Mucosa of stomach (tissue), 1 donor: Measurements from ENCODE around the gene LCT.

Source experiments
- H3K27me3 ChIP-seq: one replicate; pipeline ENCODE4 v1.7.0; 2013; ENCODE audit warnings: mild to moderate bottlenecking, low read length; ENCODE audit not compliant: control insufficient read depth, insufficient read depth
- H3K36me3 ChIP-seq: one replicate; pipeline ENCODE4 v1.7.0; 2013; ENCODE audit warnings: low read length; ENCODE audit not compliant: control insufficient read depth, insufficient read depth
- H3K4me1 ChIP-seq: one replicate; pipeline ENCODE4 v1.7.0; 2013; ENCODE audit warnings: mild to moderate bottlenecking, low read length; ENCODE audit not compliant: control insufficient read depth, insufficient read depth
- H3K4me3 ChIP-seq: one replicate; pipeline ENCODE4 v1.7.0; 2013; ENCODE audit warnings: low read length
- H3K9ac ChIP-seq: one replicate; pipeline ENCODE4 v1.7.0; 2013; ENCODE audit warnings: mild to moderate bottlenecking, low read length, moderate library complexity
- H3K9me3 ChIP-seq: one replicate; pipeline ENCODE4 v1.7.0; 2013; ENCODE audit warnings: mild to moderate bottlenecking, low read length, moderate library complexity; ENCODE audit not compliant: control insufficient read depth
- donor health status: Pancreatic carcinoma.

Gene LCT

GRCh38 chr2:135755573-135755972 is 81.4 kb downstream of the LCT start:
- Histone ChIP-seq H3K4me3 (no peak overlapping the region), H3K9me3 (no peaks in the 10 kb centered on the region), H3K9ac (no peak overlapping the region), H3K4me1 (no peaks in the 10 kb centered on the region), H3K27me3 (no peaks in the 10 kb centered on the region), H3K36me3 (peaks cover 8% of the 10 kb centered on the region)

- no peaks in the 10 kb centered on the region for H3K27me3 ChIP-seq
- no peaks in the 10 kb centered on the region for H3K4me1 ChIP-seq
- H3K9me3 ChIP-seq: no peaks in the 10 kb centered on the region
- H3K9ac ChIP-seq: no peak overlapping the region
- no peaks in the 10 kb centered on the region for H3K36me3 ChIP-seq
- H3K4me3 ChIP-seq: no peak overlapping the region
Observed at GRCh38 chr2:135745545-135745944, 91.4 kb downstream of the LCT start.

GRCh38 chr2:135744760-135745314 is 92.1 kb downstream of the LCT start:
- Histone ChIP-seq H3K9ac (no peak overlapping the region), H3K36me3 (no peaks in the 10 kb centered on the region), H3K27me3 (no peaks in the 10 kb centered on the region), H3K4me1 (no peaks in the 10 kb centered on the region), H3K4me3 (no peak overlapping the region), H3K9me3 (no peaks in the 10 kb centered on the region)

- Histone ChIP-seq H3K27me3 (no peaks in the 10 kb centered on the region), H3K9me3 (no peaks in the 10 kb centered on the region), H3K9ac (no peak overlapping the region), H3K4me1 (no peaks in the 10 kb centered on the region), H3K36me3 (no peaks in the 10 kb centered on the region), H3K4me3 (no peak overlapping the region)
Observed at GRCh38 chr2:135743860-135744259, 93.1 kb downstream of the LCT start.

GRCh38 chr2:135742325-135742757 is 94.6 kb downstream of the LCT start:
- H3K4me1 ChIP-seq: no peaks in the 10 kb centered on the region
- no peaks in the 10 kb centered on the region for H3K9me3 ChIP-seq
- H3K4me3 ChIP-seq: peak overlapping the region; percentile 92
- no peaks in the 10 kb centered on the region for H3K36me3 ChIP-seq
- H3K9ac ChIP-seq: peak overlapping the region; percentile 100
- H3K27me3 ChIP-seq: no peaks in the 10 kb centered on the region

GRCh38 chr2:135741395-135742324 is 95.3 kb downstream of the LCT start, which contains the start of gene UBXN4:
UBXN4 (plus strand) TSS chr2:135741855; CDS start chr2:135741930, 75 bp downstream.
- no peaks in the 10 kb centered on the region for H3K27me3 ChIP-seq
- H3K9me3 ChIP-seq: no peaks in the 10 kb centered on the region
- no peaks in the 10 kb centered on the region for H3K36me3 ChIP-seq
- H3K4me1 ChIP-seq: no peaks in the 10 kb centered on the region
- H3K9ac ChIP-seq: peak within 1 kb of the TSS; percentile 100
- peak within 1 kb of the TSS; percentile 92 for H3K4me3 ChIP-seq

- no peaks in the 10 kb centered on the region for H3K27me3 ChIP-seq
- H3K9ac ChIP-seq: peak overlapping the region; percentile 100
- no peaks in the 10 kb centered on the region for H3K4me1 ChIP-seq
- H3K36me3 ChIP-seq: no peaks in the 10 kb centered on the region
- H3K9me3 ChIP-seq: no peaks in the 10 kb centered on the region
- no peak overlapping the region for H3K4me3 ChIP-seq
Observed at GRCh38 chr2:135741043-135741394, 96.0 kb downstream of the LCT start.

GRCh38 chr2:135740206-135740605 is 96.8 kb downstream of the LCT start:
- Histone ChIP-seq H3K36me3 (no peaks in the 10 kb centered on the region), H3K4me1 (no peaks in the 10 kb centered on the region), H3K4me3 (no peak overlapping the region), H3K27me3 (no peaks in the 10 kb centered on the region), H3K9me3 (no peaks in the 10 kb centered on the region), H3K9ac (no peak overlapping the region)
